Sigmoid colon (tissue), 7 donors: ENCODE results near the gene NAALAD2. TPM values are rescaled to one million over a fixed set of nuclear protein-coding genes. Genes with fewer than 3 reads are reported as not detected.
"Not testable (repeated sequence)": the region's sequence is repeated elsewhere in the genome, so short reads cannot be mapped to it uniquely, and the experiment has no call there.

ENCODE experiments used
- DNase-seq: peaks from one replicate; pipeline ENCODE4 v3.0.0-alpha.2; 2019
- H3K27ac ChIP-seq, 4 donors: fragments of 200-600 bp; sonication (generic); one replicate each; pipeline ENCODE4 v1.5.1; 2016 to 2019; ENCODE audit warnings: mild to moderate bottlenecking in 1 of 4
- H3K27me3 ChIP-seq, 3 donors: fragments of 200-600 bp; sonication (generic); one replicate each; pipeline ENCODE4 v1.5.1; 2019; ENCODE audit warnings: mild to moderate bottlenecking in 1 of 3
- H3K36me3 ChIP-seq, 4 donors: fragments of 200-600 bp; sonication (generic); one replicate each; pipeline ENCODE4 v1.5.1; 2016 to 2019
- H3K4me1 ChIP-seq, 4 donors: fragments of 200-600 bp; sonication (generic); one replicate each; pipeline ENCODE4 v1.5.1; 2017 to 2019
- H3K4me3 ChIP-seq, 4 donors: fragments of 200-600 bp; sonication (generic); one replicate each; pipeline ENCODE4 v1.5.1; 2017 to 2019; ENCODE audit warnings: mild to moderate bottlenecking in 2 of 4, moderate library complexity in 1 of 4
- H3K9me3 ChIP-seq, 4 donors: fragments of 200-600 bp in 3 of 4; sonication (generic) in 3 of 4; one replicate each; pipeline versions ENCODE4 v1.5.1 to v1.6.1; 2013 to 2019
- CTCF ChIP-seq, 4 experiments: fragments of 450-650 bp in 3 of 4; fragments of 200-600 bp in 1 of 4; IDR thresholded peaks; one replicate each; pipeline ENCODE4 v1.5.1; 2016 to 2019; ENCODE audit warnings: antibody characterized with exemption in 4 of 4, mild to moderate bottlenecking in 3 of 4, moderate library complexity in 2 of 4
- EP300 ChIP-seq, 4 donors: sonication (generic); formaldehyde crosslinking; IDR thresholded peaks; one replicate each; pipeline ENCODE4 v1.6.1; 2017; ENCODE audit warnings: antibody characterized with exemption in 4 of 4
- POLR2A ChIP-seq, 2 donors: fragments of 450-650 bp; IDR thresholded peaks; one replicate each; pipeline ENCODE4 v1.6.1; 2016; ENCODE audit warnings: antibody characterized with exemption in 2 of 2, mild to moderate bottlenecking in 2 of 2, moderate library complexity in 2 of 2
- POLR2AphosphoS5 ChIP-seq, 4 donors: sonication (generic); formaldehyde crosslinking; IDR thresholded peaks; one replicate each; pipeline ENCODE4 v1.6.1; 2017; ENCODE audit warnings: antibody characterized with exemption in 4 of 4
- WGBS, 2 donors: extraction: QIAGEN DNeasy Blood & Tissue Kit; methylation state at CpG; one replicate each; pipeline ENCODE4 v1.1.7; 2013; 5-methylcytosine and 5-hydroxymethylcytosine counted together
- intact Hi-C: fragments of 100-400 bp; cut with DNase I; formaldehyde crosslinking; loops from one replicate; pipeline ENCODE4 v1.15.1; 2023
- polyA plus RNA-seq, 3 donors: library from polyadenylated mRNA; stranded (reverse); fragments of 200-250 nt; gene quantifications; one replicate each; pipeline ENCODE4 v1.2.3, GENCODE V29; 2013
- total RNA-seq, 4 donors: library from RNA; depleted of rRNA; stranded (reverse); fragments of >200 nt; gene quantifications; one replicate each; pipeline ENCODE4 v1.1.0, GENCODE V29; 2016
- donor health status: healthy with polysubstance abuse.
- donor health status: Bipolar disorder and iron deficiency.
- donor health status: healthy.

NAALAD2 gene
- total RNA-seq (1 to 10 TPM; 1.8 to 3.9 (median 3.7) TPM), polyA plus RNA-seq (under 1 TPM in 1 of 3 donors, not detected in 2; 0.31 TPM)

- intact Hi-C loops: no loop called here
- H3K27ac ChIP-seq: peak within 1 kb of the TSS; percentile 23 to 56 (median 32)
- peak; percentile 62 for DNase-seq
These were observed at the start of gene NAALAD2 for GRCh38 chr11:90134478-90135003. TSS of gene NAALAD2 (plus strand) at chr11:90134663. CDS start at chr11:90134759, 96 bp downstream.

GRCh38 chr11:90085650-90086049 is 48.8 kb upstream of the NAALAD2 start, which contains the start of gene UBTFL1:
TSS of gene UBTFL1 (plus strand) at chr11:90085950. CDS start at chr11:90085950, 0 bp downstream.
- H3K4me3 ChIP-seq, H3K27ac ChIP-seq, H3K36me3 ChIP-seq, H3K4me1 ChIP-seq, DNase-seq, intact Hi-C loops, H3K9me3 ChIP-seq, H3K27me3 ChIP-seq: not testable (repeated sequence)
- WGBS, 2 donors: 67 to 83% methylated on average over 2 to 3 of the region's 3 CpGs

More at GRCh38 chr11:90134478-90135003, at the start of gene NAALAD2:
- Histone ChIP-seq H3K9me3 (no peaks in the 10 kb centered on the region), H3K4me3 (peak within 1 kb of the TSS; percentile 42 to 54 (median 48)), H3K36me3 (no peaks in the 10 kb centered on the region), H3K4me1 (peaks cover 0 to 6% (median 3%) of the 10 kb centered on the region in 4 donors), H3K27me3 (no peaks in the 10 kb centered on the region)
- 1 to 10% methylated on average over 25 of the region's 25 CpGs for WGBS, 2 donors
- TF ChIP-seq EP300 (IDR thresholded peaks at IDR 0.05): no peak
- no peak for TF ChIP-seq POLR2AphosphoS5 (IDR thresholded peaks at IDR 0.05)
- TF ChIP-seq CTCF (IDR thresholded peaks at IDR 0.05): no peak
- no peak for TF ChIP-seq POLR2A (IDR thresholded peaks at IDR 0.05)

- intact Hi-C loops, H3K9me3 ChIP-seq, H3K4me1 ChIP-seq, H3K27ac ChIP-seq, DNase-seq, H3K27me3 ChIP-seq, H3K4me3 ChIP-seq, H3K36me3 ChIP-seq: not testable (repeated sequence)
- 27 to 56% methylated on average over 2 of the region's 2 CpGs for WGBS, 2 donors
These were observed 45.7 kb upstream of the NAALAD2 start for GRCh38 chr11:90088731-90089130.

GRCh38 chr11:90095230-90095924 is 39.1 kb upstream of the NAALAD2 start:
- WGBS, 2 donors: 85 to 93% methylated on average over 24 of the region's 28 CpGs
- H3K4me1 ChIP-seq, H3K36me3 ChIP-seq, H3K4me3 ChIP-seq, H3K9me3 ChIP-seq, H3K27ac ChIP-seq, DNase-seq, intact Hi-C loops, H3K27me3 ChIP-seq: not testable (repeated sequence)

GRCh38 chr11:90098261-90098660 is 36.2 kb upstream of the NAALAD2 start:
- H3K36me3 ChIP-seq, H3K9me3 ChIP-seq, H3K27me3 ChIP-seq, DNase-seq, H3K27ac ChIP-seq, H3K4me3 ChIP-seq, H3K4me1 ChIP-seq, intact Hi-C loops: not testable (repeated sequence)
- 78 to 81% methylated on average over 4 of the region's 4 CpGs for WGBS, 2 donors

- TF ChIP-seq POLR2AphosphoS5 (IDR thresholded peaks at IDR 0.05): no peak
- no peak for TF ChIP-seq CTCF (IDR thresholded peaks at IDR 0.05)
- no peak for TF ChIP-seq EP300 (IDR thresholded peaks at IDR 0.05)
- no peak for TF ChIP-seq POLR2A (IDR thresholded peaks at IDR 0.05)
- Histone ChIP-seq H3K27ac (no peak overlapping the region), H3K9me3 (no peaks in the 10 kb centered on the region), H3K36me3 (no peaks in the 10 kb centered on the region), H3K4me3 (no peak overlapping the region), H3K27me3 (no peaks in the 10 kb centered on the region), H3K4me1 (no peaks in the 10 kb centered on the region)
- DNase-seq: no peak
- 56 to 89% methylated on average over 3 of the region's 3 CpGs for WGBS, 2 donors
- intact Hi-C loops: no loop called here
These were observed 34.0 kb upstream of the NAALAD2 start for GRCh38 chr11:90100431-90100830.

- H3K4me3 ChIP-seq: no peak overlapping the region
These were observed 20.9 kb upstream of the NAALAD2 start for GRCh38 chr11:90113541-90113940.

More at GRCh38 chr11:90113541-90113940, 20.9 kb upstream of the NAALAD2 start:
- DNase-seq: no peak
- 3 to 5% methylated on average over 2 of the region's 2 CpGs for WGBS, 2 donors
- intact Hi-C loops: no loop called here
- H3K27ac ChIP-seq: no peak overlapping the region
- no peak for TF ChIP-seq EP300 (IDR thresholded peaks at IDR 0.05)
- no peak for TF ChIP-seq POLR2A (IDR thresholded peaks at IDR 0.05)
- TF ChIP-seq CTCF (IDR thresholded peaks at IDR 0.05): no peak
- no peak for TF ChIP-seq POLR2AphosphoS5 (IDR thresholded peaks at IDR 0.05)
- H3K4me1 ChIP-seq: no peaks in the 10 kb centered on the region
- no peaks in the 10 kb centered on the region for H3K9me3 ChIP-seq
- H3K27me3 ChIP-seq: no peaks in the 10 kb centered on the region
- no peaks in the 10 kb centered on the region for H3K36me3 ChIP-seq
